Occipital lobe (tissue), 2 donors: ENCODE measurements around the gene MFSD11. TPM values are rescaled to one million over a fixed set of nuclear protein-coding genes. Genes with fewer than 3 reads are reported as not detected.
A peak's percentile ranks its signal among the peaks of the same experiment; 100 is the strongest.
"Not testable (repeated sequence)": the region's sequence is repeated elsewhere in the genome, so short reads cannot be mapped to it uniquely, and the experiment has no call there.

Experiments
- DNase-seq: peaks from one replicate; lab custom pipeline; 2025; lab: John Stamatoyannopoulos, UW
- total RNA-seq: library from RNA; depleted of rRNA; stranded (reverse); fragments of >200 nt; gene quantifications from one replicate; pipeline ENCODE4 v1.2.3, GENCODE V29; 2014

The MFSD11 gene
- total RNA-seq, 1 donor from 2014 or later: 61.3 TPM

DNA sequence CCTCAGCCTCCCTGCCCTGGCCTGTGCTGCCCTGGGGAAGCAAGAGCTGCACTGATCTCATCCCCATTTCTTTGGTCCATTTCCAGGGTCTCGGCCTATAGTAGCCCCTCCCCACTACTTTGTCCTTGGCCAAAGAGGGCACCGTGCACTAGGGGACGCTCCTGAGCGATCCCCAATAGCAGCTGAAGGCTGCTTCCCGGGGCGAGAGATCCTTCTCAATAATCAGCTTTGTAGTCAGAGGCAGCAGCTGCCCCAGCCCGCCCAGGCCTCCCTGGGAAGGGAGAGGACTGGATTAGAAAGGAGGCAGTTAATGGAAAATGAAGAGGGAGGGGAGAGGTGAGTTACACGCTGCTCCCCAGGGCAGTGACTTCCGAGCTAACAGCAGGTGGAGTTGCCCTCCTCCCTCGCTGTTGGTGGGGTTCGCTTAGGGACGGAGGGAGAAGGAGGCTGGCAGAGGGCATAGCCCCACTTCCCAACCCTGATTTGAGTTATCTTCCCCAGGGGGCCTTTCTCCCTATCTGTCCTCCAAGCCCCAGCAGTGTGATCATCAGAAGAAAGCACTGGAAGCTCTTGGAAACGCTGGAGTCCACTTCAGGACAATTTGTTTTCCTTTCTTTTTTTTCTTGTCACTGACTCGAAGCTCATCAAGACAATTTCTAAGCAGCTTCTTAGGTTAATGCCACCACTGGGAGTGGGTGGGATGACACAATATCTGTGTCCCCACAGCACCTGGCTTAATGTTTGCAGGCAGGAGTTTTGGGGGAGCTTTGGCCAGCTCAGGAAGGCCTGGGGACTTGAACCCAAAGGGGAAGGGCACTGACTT, 29.7 kb upstream of the MFSD11 start:
- DNase-seq: peak; percentile 29

- DNase-seq: peak; percentile 45
Measured at GRCh38 chr17:76709077-76709950, 28.6 kb upstream of the MFSD11 start.

DNA sequence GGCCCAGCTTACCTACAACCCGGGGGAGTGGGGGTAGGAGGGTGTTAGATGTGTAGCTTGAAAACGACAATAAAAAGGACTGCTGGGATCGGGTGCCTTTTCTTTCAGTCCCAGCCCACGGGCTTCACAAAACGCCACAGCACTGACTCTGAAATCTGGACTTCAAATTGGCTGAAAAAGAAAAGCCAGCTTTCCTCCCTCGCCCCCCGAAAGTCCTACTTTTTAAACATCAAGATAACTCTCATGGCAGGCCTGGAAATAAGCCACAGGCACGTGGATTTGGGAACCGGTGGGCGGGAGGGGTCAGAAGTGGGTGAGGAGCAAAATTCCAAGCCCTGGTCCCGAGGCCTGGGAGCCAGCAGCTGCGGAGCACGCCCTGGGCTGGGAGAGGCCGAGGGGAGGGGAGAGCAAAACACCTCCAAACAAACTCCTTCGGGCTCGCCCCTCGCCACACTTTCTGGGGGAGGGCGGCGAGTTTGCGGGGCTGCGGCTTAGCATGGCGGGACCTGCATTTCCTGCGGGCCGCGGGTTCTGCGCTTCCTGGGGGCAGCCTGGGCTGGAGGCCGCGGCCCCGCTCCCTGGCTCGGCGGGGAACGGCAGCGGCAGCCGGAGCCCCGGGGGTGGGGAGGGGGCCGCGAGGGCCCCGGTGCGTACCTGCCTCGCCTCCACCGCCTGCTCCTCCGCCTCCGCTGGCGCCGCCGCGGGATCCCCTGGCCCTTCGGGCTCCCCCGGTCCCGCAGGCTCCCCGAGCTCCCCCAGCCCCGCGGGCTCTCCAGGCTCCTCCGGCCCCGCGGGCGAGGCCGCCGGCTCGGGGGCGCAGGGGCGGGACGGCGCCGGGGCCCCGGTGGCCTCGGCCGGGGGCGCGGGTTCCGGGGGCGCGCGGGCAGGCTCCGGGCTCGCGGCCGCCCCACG, 27.7 kb upstream of the MFSD11 start:
- DNase-seq: not testable (repeated sequence)

DNA sequence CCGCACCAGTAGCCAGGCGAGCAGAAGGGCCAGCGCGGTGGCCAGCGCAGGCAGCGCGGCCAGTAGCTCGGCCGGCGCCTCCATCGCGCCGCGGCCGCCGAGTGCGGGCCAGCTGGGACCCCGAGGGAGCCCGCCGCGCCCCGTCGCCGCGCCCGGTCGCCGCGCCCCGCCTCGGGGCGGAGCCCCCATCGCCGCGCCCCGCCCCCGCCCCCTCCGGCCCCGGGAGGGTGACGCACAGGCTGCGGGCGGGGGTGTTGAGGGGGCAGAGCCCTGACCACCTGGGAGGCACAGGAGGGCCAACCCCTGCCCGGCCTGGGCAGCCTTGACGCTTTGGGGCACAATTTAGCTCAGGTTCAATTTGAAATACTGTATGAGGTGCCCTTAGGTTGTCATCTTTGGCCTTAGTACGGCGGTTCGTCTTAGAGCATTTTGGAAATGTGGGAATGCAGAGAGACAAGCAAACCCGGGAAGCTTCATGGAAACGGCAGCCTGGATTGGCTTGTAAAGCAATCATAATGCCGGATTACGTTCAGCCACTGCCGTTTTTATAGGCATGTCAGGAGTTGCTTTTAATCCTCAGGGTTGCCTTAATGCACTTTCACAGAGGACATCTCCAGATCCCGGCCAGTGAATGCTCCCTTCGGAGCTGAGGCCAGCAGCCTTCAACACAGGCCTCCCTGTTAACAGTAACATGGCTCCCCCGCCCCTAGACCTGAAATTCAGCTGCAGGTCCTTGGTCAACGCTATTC, 26.9 kb upstream of the MFSD11 start, which contains the start of gene MXRA7:
Gene MXRA7 (minus strand): TSS at position 103 of the 749 bp plus-strand sequence. CDS start 19 bp downstream, at position 84.
- peak; percentile 50 for DNase-seq

DNA sequence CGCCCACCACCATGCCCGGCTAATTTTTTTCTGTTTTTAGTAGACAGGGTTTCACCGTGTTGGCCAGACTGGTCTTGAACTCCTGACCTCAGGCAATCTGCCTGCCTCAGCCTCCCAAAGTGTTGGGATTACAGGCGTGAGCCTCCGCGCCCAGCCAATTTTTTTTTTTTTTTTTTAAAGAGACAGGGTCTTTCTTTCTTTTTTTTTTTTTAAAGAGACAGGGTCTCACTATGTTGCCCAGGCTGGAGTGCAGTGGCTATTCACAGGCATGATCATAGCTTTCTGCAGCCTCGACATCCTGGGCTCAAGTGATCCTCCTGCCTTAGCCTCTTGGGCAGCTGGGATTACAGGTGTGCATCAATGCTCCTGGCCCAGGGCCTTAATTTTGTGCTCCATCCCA, 25.6 kb upstream of the MFSD11 start:
- not testable (repeated sequence) for DNase-seq

- no peak for DNase-seq
Measured at GRCh38 chr17:76713765-76714164, 24.2 kb upstream of the MFSD11 start.

DNA sequence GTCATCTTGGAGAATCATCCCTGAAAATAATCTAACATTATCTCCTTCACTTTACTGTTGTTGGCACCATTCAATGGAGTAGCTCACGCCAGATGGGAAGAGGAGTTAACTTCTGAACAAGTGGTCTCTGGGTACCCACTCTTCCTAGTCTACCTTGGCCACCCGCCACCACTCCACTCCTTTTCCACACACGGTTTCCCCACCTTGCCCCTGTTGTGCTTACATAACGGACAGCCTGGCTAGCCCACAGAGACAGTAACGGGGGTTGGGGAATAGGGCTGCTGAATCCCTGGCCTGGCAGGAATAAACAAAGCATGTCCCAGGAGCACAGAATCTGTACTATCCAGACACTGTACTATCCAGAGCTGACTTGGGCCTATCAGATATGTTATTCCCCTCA, 23.6 kb upstream of the MFSD11 start:
- no peak for DNase-seq

DNA sequence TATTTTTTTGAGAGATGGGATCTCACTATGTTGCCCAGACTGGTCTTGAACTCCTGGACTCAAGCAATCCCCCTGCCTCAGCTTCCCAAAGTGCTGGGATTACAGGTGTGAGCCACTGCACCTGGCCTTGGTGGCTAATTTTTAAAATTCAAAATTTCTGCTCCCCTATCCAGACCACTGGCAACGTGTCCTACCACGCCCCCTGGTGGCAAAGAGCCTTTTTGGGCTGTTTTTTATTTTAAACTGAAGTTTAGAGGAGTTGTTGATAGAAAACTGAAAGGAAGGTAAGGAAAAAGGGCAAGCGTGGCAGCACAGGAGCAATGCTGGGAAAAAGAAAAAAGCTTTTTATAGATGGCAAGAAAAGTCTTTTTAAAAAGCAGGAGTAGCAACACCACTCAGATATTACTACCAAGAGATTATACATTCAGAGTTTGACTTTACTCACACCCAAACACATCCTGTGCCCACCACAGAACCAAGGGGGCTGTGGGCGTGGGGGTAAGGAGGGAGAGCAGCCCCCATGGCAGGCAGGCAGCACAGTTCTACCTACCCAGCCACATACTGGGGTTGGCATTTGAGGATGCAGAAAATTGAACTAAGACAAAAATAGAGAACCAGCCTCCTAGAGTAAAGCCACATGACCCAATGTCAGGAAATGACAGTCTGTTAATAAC, 23.0 kb upstream of the MFSD11 start:
- DNase-seq: no peak

- no peak for DNase-seq
Measured at GRCh38 chr17:76715496-76715830, 22.5 kb upstream of the MFSD11 start.

DNA sequence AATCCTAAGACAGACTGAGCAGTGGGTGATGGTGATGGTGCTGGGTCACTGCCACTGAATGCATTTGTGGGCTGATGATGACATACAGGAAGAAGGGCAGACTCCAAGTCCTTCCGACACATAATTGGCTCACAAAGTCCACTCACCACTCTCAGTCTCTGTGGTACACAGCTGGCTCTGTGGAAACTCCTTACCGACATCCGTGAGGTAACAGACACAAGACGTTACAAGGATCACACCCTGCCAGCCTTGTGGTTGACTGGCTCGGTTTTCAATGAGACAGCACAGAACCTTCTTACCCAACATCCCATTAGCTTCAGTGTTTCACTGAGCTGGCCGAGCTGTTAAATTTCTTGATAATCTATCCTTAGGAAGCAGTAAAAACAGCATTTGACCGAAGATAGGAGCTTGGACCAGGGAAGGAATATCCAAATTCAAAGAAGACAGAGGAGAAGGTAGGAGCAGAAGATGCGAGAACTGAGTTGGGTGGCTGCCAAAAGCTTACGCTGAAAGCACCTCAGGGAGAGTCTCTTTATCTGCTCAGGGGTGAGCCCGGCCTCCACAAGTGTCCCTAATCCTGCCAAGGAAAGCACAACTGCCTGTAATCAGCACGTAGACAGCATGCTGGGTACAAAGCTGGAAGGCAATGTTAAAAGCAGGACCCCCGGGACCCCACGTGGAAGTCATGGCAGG, 21.6 kb upstream of the MFSD11 start:
- DNase-seq: no peak

- no peak for DNase-seq
Measured at GRCh38 chr17:76716839-76717215, 21.1 kb upstream of the MFSD11 start.

GRCh38 chr17:76718516-76718915, 19.4 kb upstream of the MFSD11 start:
- no peak for DNase-seq

- no peak for DNase-seq
Measured at GRCh38 chr17:76720211-76720610, 17.7 kb upstream of the MFSD11 start.

GRCh38 chr17:76720941-76721340, 17.0 kb upstream of the MFSD11 start:
- no peak for DNase-seq

- DNase-seq: no peak
Measured at GRCh38 chr17:76721463-76721862, 16.5 kb upstream of the MFSD11 start.

GRCh38 chr17:76722279-76722678, 15.6 kb upstream of the MFSD11 start:
- DNase-seq: no peak

DNA sequence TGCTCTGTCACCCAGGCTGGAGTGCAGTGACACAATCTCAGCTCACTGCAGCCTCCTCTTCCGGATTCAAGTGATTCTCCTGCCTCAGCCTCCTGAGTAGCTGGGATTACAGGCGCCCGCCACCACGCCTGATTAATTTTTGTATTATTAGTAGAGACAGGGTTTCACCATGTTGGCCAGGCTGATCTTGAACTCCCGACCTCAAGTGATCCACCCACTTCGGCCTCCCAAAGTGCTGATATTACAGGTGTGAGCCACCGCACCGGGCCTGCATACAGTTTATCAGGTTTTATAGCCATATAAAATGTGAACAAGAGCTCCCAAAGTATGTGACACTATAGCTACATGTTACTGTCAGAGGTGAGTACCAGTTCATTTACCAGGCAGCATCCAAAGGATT, 14.9 kb upstream of the MFSD11 start:
- DNase-seq: not testable (repeated sequence)

GRCh38 chr17:76723812-76724211, 14.1 kb upstream of the MFSD11 start:
- no peak for DNase-seq

DNA sequence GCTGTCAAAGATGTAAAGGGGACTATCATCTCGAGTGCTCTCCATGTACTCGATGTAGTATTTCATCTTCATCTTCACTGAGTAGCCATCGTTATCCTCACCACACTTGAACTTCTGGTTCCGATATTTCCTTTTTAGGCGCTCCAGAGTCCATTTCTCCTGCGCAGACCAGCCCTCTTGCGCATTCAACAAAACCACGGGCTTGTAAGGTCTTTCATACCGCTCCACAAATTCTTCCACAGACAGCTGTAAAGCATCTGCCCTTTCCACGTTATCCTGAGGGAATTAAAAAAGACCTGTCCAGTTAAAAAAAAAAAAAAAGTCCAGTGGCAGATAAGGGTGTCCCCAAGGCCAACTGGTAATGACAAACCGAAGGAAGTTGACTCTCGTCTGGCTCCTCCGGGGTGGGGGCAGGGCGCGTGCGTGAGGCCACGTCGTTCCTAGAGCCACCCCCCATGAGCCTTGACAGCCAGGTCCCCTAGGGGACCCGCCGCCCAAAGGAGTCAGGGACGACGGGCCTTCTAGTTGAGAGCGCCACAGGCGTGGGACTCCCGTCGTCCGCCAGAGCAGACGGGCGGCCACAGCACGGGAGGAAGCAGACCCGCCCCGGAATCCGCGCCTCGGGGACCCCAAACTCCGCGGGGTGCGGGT, 12.2 kb upstream of the MFSD11 start:
- no peak for DNase-seq
